Central memory CD4-positive, alpha-beta T cell (primary cell): ENCODE measurements around the gene COPE.
"Not testable (repeated sequence)": the region's sequence is repeated elsewhere in the genome, so short reads cannot be mapped to it uniquely, and the experiment has no call there.

Experiments
- DNase-seq: peaks from one replicate; pipeline ENCODE4 v3.0.0; 2022

Gene COPE

DNA sequence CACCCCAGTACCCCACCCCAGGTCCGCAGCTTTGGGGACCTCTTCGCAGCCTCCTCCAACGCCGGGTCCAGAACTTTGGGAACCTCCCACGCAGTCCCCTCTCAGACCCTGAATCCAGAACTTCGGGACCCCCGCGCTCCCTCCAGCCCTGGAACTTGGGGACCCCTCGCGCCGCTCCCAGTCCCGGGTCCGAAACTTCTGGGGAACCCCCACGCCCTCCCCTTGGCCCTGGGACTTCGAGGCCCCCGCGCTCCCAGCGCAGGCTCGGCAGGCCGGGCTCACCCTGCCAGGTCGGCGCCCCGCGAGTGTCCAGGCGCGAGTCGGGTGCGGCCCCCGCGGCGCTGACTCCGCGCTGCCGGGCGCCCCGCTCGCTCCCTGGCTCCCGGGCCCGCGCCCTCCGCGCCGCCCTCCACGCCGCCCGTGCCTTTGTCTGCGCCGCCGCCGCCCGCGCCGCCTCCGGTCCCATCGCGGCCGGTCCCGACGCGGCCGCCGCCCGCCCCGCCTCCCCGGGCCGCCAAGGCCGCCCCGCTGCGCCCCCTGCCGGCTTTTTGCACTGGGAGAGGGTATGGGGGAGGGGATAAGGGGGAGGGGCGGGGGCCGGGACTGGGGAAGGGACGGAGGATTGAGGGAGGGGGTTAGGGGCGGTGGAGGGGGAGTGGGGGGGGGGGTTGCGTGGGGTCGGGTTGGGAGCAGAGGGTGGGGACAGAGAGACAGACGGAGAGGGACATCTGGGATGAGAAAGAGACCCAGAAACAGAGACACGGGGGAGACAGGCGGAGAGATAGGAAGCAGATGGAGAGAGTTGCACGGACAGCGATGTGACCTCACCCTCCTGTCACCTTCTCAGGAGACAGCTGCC is 21.8 kb upstream of the COPE start, which contains the start of gene HOMER3:
Gene HOMER3 (minus strand): TSS at position 449 of the 859 bp plus-strand sequence. CDS start 2,235 bp downstream, outside the sequence.
- DNase-seq: peak; percentile 65

DNA sequence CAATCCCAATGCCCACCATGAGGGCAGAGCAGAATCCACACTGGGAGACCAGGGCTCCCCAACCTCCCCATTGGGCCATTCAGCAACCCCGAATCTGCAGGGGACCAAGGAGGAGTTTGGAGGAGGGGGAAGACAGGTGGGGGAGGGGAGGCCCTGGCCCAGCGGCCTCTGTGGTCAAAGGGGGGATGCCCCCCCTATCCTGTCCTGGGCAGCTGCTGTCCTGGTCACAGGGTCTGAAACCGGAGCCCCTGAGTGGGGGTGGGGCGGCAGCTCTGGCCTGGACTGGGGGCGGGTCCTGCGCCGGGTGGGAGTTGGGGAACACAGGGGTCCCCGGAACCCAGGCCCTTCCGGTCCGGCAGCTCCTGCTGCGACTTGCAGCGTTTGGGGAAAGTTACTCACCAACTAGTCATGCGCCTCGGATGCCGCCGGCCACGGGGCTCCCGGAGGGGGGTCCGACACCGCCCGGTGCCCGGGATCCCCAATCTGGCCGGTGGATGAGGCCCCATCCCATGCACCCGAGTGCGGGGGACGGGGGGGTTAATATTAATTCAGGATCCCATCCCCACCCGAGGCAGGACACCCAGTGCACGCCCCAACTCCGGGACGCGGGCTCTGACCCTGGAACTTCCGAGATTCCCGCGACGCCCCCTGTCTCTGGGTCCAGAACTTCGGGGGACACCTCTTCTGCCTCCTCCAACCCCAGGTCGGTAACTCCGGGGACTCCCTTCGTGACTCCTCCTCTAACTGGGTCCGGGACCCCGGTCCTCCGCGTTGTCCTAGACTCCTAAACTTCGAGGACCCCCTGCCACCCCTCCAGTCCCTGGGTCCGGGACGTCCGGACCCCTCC is 21.0 kb upstream of the COPE start:
- DNase-seq: no peak

DNA sequence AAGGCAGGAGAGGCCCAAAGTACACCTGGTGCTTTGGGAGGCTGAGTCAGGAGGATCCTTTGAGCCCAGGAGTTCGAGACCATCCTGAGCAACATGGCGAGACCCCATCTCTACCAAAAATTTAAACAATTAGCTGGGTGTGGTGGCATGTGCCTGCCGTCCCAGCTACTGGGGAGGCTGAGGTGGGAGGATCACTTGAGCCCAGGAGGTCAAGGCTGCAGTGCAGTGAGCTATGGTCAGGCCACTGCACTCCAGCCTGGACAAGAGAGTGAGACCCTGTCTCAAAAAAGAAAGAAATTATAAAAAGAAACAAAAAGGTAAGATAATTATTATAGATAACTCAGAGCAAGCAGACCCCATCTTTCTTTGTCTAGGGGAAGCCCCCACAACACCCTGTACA is 20.0 kb upstream of the COPE start:
- no peak for DNase-seq

DNA sequence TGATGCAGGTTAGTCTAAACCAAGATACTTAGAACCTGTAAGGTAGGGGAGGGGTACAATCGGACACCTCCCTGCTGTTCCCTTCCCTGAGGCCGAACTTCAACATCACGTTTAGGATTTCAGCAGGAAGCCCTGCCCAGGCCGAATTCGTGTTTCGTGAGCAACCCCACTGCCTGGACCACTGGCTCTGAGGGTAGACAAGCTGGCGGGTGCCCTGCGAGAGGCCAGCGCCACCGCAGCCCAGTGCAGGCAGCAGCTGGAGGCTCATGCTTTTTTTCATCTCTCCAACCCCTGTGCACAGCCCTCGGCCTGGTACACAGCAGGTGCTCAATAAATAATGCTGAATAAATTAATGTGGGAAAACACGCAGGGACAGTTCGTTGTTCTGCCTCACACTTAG is 14.1 kb upstream of the COPE start:
- DNase-seq: no peak

DNA sequence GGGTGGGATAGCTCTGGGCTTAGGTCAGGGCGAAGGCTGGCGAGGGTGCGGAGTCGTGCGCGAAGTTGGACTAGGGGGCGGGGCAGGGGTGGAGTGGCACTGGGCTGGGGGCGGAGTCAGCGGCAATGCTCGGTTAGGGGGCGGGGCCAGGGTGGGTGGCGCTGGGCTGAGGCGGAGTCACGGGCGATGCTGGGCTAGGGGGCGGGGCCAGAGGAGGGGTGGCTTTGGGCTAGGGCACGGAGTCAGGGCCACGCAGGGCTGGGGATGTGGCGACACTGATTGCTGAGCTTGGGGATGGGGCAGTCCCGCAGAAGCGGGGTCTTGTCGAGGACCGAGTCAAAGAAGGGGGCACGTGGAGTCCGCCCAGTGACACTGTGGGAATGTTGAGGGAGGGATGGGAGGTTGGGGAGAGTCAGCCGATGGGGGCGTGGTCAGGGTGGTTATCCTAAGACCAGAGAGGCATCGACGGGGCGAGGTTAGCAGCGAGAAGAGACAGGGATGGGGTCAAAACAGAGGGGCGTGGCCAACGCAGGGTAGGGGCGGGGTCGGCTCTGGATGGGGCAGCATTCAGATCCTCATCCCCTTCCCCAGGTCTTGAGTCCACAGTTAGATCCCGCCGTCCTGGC is 13.1 kb upstream of the COPE start:
- DNase-seq: peak; percentile 63

DNA sequence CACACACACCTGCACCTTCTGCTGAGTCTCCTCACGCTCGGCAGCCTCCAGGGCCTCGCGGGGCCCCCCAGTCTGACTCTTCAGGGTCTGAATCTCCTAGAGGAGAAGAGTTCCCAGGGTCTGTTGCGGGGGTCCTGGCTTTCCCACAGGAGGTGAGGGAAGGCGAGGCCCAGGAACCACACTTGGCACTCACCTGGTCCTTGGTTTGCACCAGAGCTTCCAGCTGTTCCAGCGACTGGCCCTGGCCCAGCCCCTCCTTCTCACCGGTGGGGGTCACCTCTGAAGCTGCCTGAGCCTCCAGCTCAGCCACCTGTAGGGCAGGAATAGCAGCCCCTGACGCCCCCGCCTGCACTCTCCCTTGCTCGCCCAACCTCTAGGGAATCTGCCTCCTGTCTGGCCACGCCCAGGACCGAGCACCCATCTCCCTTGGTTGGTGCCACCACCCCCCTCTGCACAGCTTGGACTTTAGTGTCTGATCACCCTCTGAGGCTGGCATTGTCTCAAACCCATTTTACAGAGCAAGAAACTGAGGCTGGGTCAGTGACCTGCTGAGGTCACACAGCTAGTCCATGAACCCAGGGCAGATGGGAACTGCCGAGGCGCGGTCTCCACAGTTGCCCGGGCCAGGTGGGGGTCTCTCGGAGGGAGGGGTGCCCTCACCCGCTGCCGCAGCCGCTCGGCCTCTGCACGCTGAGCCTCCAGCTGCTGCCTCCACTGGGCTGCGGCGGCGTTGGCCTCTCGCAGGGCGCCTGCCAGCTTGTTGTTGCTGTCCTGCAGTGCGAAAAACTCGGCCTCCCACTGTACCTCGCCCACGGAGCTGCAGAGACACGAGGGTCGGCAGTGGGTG is 12.4 kb upstream of the COPE start:
- DNase-seq: no peak

DNA sequence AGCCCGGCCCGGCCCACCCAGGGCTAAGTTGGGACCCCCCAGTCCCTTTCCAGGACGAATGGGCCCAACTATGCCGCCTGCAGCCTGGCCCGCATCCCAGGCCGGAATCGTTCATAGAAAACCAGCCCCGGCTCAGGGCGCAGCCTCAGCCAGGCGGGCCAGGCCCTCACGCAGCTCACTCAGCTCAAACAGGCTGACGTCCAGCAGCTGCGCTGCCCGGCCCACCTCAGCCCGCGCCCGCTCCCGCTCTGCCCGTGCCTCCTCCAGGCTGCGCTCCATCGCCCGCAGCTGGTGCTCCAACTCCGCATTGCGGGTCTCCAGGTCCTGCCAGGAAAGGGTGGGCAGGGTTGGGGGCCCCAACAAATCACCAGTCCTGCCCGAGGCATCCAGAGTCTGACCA is 10.1 kb upstream of the COPE start:
- DNase-seq: no peak

DNA sequence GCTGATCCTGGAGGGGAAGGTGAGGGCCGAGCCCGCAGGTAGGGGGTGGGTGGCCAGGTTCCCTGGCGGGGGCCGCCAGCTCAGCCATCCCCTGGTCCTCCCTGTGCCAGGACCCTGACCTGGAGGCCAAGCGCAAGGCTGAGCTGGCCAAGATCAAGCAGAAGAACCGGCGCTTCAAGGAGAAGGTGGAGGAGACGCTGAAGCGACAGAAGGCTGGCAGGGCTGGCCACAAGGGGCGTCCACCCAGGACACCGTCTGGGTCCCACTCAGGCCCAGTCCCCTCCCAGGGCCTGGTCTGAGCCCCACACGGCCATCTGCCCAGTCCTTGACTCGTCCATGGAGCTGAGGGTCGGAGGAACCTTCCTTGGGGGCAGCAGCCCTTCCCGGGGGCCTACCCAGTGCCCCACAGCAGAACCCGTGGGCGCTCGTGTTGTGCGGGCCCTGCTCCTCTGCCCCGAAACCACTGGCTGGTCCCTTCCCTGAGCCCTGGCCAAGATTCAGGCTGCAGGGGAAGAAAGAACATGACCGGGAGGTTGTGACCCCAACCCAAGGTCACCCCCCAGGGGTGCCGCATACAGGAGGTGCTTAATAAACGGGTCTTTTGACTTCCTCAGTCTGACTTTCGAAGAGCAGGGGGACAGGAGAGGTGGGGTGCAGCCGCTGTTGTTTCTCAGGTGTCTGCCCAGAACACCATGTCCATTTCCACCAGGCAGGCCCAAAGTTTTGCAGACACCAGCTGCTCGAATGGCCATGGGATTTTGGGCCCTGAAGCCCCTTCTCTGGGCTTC is 9.0 kb upstream of the COPE start:
- no peak for DNase-seq

DNA sequence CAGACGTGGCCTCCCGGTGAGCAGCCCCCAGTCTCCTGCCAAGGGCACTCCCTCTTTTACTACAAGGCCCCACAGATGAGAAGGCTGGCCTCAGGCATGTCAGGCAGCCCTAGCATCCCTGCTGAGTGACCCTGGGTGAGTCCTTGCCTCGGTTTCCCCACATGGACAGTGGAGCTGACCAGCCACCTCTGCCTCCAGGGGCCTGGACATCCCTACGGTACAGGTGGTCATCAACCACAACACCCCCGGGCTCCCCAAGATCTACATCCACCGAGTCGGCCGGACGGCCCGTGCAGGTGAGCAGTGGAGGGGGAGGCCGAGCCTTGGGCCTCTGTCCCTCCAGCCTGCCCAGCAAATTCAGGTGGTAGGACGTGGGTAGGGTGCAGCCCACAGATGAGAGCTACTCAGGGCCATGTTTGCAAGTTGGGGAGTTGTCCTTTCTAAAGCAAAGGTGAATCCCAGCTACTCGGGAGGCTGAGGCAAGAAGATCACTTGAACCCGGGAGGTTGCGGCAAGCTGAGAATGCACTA is 5.6 kb upstream of the COPE start:
- DNase-seq: no peak

DNA sequence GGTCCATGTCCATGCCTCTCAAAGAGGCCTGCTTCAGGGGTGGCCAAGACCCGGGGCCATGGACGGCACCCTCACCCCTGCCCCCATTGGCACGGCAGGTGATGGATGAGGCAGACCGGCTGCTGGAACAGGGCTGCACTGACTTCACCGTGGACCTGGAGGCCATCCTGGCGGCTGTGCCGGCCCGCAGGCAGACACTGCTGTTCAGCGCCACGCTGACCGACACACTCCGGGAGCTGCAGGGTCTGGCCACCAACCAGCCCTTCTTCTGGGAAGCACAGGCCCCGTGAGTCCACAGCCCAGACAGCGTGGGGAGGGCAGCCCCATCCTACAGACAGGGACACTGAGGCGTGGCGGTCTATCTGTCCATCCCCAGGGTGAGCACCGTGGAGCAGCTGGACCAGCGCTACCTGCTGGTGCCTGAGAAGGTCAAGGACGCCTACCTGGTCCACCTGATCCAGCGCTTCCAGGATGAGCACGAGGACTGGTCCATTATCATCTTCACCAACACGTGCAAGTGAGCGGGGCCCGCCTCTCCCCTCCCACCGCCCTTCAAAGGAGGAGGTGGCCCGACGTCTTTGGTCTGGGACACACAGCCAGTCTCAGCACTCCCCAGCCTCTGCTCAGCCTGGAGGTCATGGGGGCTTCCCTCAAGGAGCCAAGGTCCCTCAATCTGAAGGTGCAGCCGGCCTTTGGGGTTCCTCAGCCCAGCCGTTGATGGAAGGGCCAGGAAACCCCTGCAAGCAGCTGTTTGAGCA is 3.2 kb upstream of the COPE start:
- no peak for DNase-seq

DNA sequence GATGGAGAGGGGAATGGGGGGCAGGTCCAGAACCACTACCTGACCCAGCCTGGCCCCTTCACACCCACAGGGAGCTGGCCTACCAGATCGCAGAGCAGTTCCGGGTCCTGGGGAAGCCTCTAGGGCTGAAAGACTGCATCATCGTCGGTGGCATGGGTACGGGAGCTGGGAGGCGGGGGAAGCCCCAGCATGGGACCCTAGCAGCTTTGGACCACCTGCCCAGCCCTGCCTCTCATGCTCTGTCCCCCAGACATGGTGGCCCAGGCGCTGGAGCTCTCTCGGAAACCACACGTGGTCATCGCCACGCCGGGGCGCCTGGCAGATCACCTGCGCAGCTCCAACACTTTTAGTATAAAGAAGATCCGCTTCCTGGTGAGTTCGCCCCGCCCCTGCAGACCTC is 2.4 kb upstream of the COPE start:
- DNase-seq: no peak

DNA sequence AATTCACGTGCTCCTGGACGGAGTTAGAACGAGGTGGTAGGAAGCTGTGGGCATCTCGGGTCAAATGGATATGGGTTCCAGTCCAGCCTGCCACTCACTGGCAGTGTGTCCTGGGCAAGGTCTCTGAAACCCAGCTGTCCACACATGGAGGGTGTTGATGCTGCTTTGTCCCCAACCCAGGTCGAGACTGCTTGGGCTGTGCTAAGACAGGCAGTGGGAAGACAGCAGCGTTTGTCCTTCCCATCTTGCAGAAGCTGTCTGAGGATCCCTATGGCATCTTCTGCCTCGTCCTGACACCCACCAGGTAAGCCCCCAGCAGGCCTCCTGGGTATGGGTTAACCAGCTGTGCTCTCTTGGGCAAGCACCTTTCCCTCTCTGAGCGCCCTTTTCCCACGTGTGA is 1.2 kb upstream of the COPE start:
- DNase-seq: no peak

DNA sequence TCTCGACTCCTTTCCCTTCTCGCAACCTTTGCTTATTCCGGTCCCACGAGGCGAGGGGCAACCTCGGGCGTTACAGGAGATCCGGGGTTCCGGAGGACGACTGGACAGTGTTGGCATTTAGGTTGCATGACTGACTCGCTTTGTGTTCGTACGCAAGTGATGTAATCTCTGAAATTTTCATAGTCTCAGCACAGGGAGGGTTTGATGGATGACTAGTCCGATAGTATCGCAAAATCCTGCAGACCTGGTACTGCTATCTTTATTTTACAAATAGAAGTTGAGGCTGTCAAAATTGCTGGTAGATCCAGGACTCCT is 670 bp upstream of the COPE start:
- DNase-seq: no peak

DNA sequence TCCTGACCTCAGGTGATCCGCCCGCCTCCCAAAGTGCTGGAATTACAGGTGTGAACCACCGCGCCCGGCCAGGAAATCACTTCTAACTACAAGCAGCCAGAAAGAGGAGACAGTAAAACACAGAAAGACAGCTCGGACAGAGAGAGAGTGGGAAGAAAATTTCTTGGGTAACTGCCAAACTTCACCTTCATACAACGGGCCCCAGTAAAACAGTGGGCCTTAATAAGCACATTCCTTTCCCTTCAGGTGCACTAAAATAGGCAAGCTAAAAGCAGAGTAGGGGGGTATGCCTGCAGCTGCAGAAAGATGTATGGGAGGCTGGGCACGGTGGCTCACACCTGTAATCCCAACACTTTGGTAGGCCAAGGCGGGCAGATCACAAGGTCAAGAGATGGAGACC is 1.6 kb downstream of the COPE start:
- DNase-seq: not testable (repeated sequence)

DNA sequence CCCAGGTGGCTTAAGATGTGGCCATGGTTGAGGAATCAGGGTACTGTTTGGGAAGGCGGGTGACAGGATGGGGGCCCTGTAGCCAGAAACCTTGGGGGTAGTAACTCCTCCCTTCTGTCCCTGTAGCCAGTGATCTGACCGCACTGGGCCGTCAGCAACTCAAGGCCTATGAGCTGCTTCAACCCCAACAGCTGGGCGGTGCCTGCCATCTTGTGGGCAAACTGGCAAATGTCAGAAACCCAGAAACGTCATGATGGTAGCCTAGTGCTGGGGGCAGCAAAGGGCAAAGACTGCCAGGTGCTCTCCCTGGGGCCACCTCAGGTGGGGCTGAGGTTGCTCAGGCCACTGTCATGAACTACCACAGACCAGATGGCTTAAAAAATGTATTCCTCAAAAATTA is 3.5 kb downstream of the COPE start:
- no peak for DNase-seq

DNA sequence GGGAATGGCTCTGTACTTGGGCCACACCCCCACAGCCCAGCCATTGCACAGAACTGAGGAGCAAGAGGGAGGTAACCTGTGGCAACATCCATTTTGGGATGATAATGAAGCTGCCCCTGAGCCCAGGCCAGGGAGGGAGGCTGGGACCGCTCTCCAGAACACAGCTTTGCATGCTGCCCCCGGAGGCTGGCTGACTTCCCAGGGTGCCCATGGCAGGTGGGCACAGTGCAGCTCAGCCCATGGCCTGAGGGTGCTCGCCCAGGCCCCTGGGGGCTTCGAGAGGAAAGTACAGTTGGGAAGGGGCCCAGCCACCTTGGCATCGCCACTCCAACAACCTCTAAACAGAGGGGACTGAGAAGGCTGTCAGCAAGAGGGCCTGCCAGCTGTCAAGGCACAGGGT is 5.7 kb downstream of the COPE start:
- DNase-seq: no peak

DNA sequence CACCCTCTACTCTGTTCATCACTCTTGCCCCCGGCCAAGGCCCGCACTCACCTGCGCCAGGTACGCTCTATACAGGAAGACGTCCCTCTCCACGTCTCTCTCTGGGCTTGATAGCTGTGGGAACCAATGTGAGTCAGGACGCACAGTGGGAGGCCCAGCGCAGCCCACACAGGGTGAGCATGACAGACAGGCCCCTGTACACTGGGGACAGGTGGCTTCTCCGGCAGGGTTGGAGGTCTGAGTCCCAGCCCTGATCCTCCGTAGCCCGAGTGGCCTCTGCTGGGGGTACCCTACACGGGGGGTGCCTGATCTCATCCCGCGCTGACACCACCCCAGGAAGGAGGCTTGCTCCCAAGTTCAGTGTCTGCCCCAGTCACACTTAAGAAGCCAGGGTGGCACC is 6.3 kb downstream of the COPE start:
- DNase-seq: no peak

DNA sequence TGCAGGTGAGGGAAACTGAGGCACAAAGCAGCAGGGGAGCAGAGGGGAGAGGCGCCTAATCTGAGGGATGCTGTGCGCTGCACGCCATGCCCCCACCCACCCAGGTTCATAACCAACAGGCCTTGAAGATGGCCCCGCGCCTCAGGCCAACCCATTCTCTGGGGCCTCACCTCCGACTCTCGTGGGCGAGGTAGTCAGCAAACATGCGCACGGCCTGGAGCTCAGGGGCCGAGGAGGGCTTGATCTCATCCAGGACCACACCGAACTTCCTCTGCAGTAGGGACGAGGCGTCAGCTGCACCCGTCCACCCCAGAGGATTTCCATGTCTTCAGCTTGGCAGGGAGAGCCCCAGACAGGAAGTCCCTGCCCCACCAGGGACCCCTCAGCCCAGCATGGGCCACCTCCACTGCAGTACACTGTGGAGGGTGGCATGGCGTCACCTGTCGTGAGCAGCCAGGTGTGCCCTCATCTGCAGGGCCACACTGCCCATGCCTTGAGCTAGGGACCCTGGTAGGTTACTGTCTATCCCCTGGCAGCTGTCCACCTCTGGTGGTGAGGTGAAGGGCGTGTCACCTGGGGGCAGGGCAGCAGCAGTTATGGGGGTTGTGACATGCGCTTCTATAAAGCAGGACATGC is 8.3 kb downstream of the COPE start:
- DNase-seq: no peak

DNA sequence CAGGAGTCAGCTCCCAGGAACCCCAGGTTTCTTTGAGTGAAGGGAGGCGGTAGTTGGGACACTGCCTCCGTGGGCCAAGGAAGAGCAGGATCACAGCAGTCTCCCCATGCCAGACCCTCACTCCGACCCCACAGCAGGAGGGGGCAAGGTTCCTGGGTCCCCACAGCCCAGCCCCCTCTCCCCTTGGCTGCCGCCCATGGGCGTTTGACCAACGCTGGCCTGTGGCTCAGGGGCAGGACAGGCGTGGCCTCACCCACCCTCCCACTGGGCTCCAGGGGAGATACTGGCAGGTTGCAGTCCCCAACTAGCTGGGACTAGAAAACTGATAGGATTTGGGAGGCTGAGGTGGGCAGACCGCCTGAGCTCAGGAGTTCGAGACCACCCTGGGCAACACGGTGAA is 9.2 kb downstream of the COPE start:
- DNase-seq: no peak

DNA sequence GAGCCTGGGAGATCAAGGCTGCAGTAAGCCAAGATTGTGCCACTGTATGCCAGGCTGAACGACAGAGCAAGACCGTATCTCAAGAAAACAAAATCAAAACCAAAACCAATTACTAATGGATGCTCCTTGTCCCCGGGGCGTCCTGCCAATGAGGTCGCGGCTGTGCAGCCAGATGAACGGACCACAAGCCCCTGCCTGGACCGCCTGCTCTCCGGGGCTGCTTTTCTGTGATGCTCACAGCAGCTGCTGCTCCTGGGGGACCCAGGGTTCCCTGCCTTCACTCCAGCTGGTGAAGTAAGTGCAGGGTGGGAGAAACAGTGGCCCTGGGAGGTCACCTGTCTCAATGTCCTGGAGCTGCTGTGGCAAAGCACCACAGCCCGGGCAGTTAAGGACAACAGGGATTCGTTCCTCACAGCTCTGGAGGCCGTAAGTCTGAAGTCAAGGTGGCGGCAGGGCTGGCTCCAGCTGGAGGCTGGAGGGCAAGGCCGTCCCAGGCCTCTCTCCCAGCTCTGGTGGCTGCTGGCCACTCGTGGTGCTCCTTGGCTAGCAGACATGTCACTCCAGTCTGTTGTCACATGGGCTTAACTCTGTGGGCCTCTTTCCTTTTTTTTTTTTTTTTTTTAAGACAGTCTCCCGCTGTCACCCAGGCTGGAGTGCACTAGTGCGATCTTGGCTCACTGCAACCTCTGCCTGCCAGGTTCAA is 10.1 kb downstream of the COPE start:
- no peak for DNase-seq
